ENCODE measurements around the gene ZFP92.
"Not testable (repeated sequence)": the region's sequence is repeated elsewhere in the genome, so short reads cannot be mapped to it uniquely, and the experiment has no call there.

ZFP92 gene

GRCh38 chrX:153387345-153387744 is 23.9 kb upstream of the ZFP92 start:
- no peak for DNase-seq (ENCODE audit: low spot score)

DNA sequence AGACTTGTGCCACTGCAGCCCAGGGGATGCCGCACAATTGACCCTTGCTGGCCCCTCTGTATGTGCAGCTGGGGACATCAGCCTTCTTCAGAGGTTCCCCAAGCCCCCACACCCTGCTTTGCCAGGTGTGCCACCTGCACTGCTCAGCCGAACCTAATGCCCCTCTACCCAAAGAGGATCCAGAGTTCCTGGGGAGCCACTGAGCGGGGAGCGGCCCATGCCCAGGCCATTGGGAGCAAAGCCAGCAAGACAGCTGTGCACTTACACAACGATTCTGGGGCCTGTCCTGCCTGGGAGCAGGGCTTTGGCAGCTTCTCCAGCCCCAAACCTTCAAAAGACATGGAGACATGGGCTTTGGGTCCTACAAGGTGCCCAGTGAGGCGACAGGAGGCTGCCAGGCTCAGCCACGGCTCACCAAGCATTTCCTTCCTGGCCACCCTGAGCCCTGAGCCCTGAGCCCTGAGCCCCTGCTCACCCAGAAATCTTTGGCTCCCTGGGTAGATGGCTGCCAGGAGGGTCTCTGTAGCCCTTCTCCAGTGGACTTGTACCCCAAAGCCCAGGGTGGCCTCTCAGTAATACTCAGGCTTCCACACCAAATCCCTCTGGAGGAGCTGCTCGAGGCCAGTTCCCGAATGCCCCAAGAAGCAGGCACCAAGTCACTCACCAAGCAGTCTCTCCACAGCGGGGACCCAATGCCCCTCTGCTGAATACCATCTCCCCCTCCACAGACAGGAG is 23.1 kb upstream of the ZFP92 start:
- no peak for DNase-seq (ENCODE audit: low spot score)

- DNase-seq (ENCODE audit: low spot score): no peak
Observed at GRCh38 chrX:153388722-153389459, 22.4 kb upstream of the ZFP92 start.

- not testable (repeated sequence) for DNase-seq (ENCODE audit: low spot score)
Observed at GRCh38 chrX:153389460-153389768, 21.9 kb upstream of the ZFP92 start.

- DNase-seq (ENCODE audit: low spot score): no peak
Observed at GRCh38 chrX:153392642-153393321, 18.5 kb upstream of the ZFP92 start.

- no peak for DNase-seq (ENCODE audit: low spot score)
Observed at GRCh38 chrX:153394612-153395011, 16.7 kb upstream of the ZFP92 start.

GRCh38 chrX:153395613-153396319 is 15.5 kb upstream of the ZFP92 start:
- DNase-seq (ENCODE audit: low spot score): no peak

GRCh38 chrX:153396320-153397195 is 14.7 kb upstream of the ZFP92 start:
- DNase-seq (ENCODE audit: low spot score): no peak

GRCh38 chrX:153397256-153397960 is 13.9 kb upstream of the ZFP92 start:
- DNase-seq (ENCODE audit: low spot score): no peak

GRCh38 chrX:153398275-153398960 is 12.9 kb upstream of the ZFP92 start:
- DNase-seq (ENCODE audit: low spot score): no peak

GRCh38 chrX:153400146-153401132 is 10.8 kb upstream of the ZFP92 start:
- no peak for DNase-seq (ENCODE audit: low spot score)

DNA sequence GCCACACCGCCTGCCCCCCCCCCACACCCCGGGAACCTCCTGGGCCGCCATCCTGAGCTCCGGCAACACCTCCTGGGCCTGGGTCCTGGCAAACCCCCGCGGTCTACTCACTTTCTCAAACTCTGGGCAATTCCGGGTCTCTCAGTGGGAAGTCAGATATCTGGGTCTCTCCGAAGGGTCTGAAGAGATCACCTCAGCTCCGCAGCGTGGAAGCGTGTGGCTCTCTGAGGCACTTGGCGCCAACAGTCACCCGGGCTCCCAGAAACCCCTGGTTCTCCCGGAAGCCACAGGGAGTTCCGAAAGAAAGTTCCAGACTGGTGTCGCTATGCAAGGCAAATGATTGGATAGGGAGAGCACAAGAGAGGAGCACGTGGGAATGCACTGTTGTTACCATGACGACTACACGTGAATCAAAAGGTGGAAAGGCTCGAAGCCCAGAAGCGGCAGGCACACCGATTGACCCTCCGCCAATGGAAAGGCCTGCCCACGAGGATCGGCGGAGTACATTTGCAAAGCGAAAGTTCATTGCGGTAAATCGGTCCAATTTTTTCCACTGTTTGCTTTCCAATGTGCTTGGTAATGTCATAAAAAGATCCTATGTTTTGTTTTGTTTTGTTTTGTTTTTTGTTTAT is 10.0 kb upstream of the ZFP92 start, which contains the start of gene PNMA6E:
Gene PNMA6E (minus strand): TSS at position 218 of the 632 bp plus-strand sequence. CDS start 2,501 bp downstream, outside the sequence.
- no peak for DNase-seq (ENCODE audit: low spot score)

DNA sequence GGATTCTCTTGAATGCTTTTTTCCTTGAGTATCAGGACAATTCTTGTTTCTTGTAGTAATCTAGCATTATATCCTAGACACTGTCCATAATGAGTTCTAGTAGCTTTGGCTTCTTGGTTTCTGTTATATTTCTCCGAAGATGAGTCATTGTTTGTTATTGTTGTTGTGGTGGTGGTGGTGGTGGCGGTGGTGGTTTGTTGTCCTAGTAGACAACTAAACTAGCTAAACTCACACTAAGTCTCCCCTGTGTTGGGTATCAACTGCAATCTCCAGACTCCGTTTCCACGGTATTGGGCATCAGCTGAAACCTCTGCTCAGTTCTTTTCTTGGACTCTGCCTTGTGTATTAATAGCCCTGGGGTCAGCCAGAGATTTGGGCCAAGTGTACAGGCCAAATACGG is 6.9 kb upstream of the ZFP92 start:
- not testable (repeated sequence) for DNase-seq (ENCODE audit: low spot score)

- no peak for DNase-seq (ENCODE audit: low spot score)
Observed at GRCh38 chrX:153405426-153405825, 5.8 kb upstream of the ZFP92 start.

- no peak for DNase-seq (ENCODE audit: low spot score)
Observed at GRCh38 chrX:153406011-153406410, 5.3 kb upstream of the ZFP92 start.

DNA sequence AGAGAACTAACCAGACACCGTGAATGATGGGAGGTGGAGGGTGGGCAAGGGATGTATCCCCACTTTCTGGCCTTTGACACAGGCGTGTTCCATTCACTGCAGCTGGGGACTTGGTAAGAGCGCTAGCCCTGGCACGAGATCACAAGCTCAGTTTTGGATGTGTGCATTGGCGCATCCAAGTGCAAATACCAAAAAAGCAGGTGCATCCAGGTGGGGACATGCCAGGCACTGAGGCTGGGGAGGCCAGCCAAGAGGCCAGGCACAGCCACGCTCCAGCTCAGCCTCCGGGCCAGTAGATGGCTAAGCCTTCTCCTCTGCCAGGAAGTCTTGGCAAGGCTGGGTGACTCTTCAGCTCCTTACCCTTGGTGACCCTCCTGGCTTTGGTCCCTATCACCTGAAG is 4.4 kb upstream of the ZFP92 start:
- no peak for DNase-seq (ENCODE audit: low spot score)

DNA sequence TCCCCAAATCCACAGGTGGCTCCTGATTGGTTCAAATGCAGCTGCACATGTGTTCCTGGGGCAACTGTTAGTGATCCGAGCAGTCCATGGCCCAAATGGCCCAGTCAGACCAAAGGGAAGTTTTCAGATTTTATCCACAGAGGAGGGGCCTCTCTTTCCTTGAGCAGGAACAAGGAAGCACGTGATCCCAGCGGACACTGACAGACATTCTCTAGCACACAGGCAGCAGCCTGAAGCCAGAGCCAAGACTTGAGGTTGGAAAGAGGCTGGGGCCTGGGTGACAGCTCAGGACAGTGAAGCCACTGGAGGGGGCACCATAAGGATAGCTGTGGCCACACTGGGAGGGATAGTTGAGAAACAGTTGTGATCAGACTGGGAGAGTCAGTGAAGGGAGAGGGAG is 3.5 kb upstream of the ZFP92 start:
- DNase-seq (ENCODE audit: low spot score): no peak

- DNase-seq (ENCODE audit: low spot score): no peak
Observed at GRCh38 chrX:153408221-153408721, 3.0 kb upstream of the ZFP92 start.
